ENCODE results near the gene TAF15.

The TAF15 gene

GRCh38 chr17:35895636-35896587, 86.6 kb downstream of the TAF15 start:
- Histone ChIP-seq H3K9me3 (ENCODE audit: insufficient read depth, low read length) (no peaks in the 10 kb centered on the region), H4K20me1 (ENCODE audit: insufficient read depth, low read length) (no peaks in the 10 kb centered on the region), H3K9ac (ENCODE audit: low read length) (no peak overlapping the region), H3K27ac (ENCODE audit: low read length) (no peak overlapping the region), H3K79me2 (ENCODE audit: low read length) (no peaks in the 10 kb centered on the region), H3K4me1 (ENCODE audit: low read length) (peaks cover 29% of the 10 kb centered on the region), H3K27me3 (ENCODE audit: low read depth, low read length) (no peaks in the 10 kb centered on the region), H3K4me2 (ENCODE audit: low read length) (no peak overlapping the region), H3K4me3 (ENCODE audit: low read length) (no peak overlapping the region), H3K36me3 (replicated peaks; ENCODE audit: low read depth, low read length) (no peaks in the 10 kb centered on the region), H2AFZ (ENCODE audit: low read depth, low read length) (no peak overlapping the region)
- TF ChIP-seq EZH2phosphoT487 (IDR thresholded peaks at IDR 0.05; ENCODE audit: low read depth) (no peak), CTCF (IDR thresholded peaks at IDR 0.05; ENCODE audit: low read depth, low read length) (no peak)

Measured in OCI-LY3 (cell line).